Smooth muscle cell (in vitro differentiated cells): Measurements from ENCODE around the gene AJM1. TPM values are rescaled to one million over a fixed set of nuclear protein-coding genes. Genes with fewer than 3 reads are reported as not detected.

Experiments used
- DNase-seq: peaks from one replicate; lab custom pipeline; 2025; ENCODE audit not compliant: unreplicated experiment; lab: John Stamatoyannopoulos, UW
- H2AFZ ChIP-seq: fragments of 200-600 bp; sonication (generic); 2 replicates; pipeline ENCODE4 v1.6.0; 2016; ENCODE audit warnings: antibody characterized with exemption, low read depth, mild to moderate bottlenecking
- H3F3A ChIP-seq: fragments of 200-600 bp; sonication (generic); 2 replicates; pipeline ENCODE4 v1.6.0; 2017; ENCODE audit warnings: antibody characterized with exemption, low read depth
- H3K27ac ChIP-seq: fragments of 200-600 bp; sonication (generic); 2 replicates; pipeline ENCODE4 v1.5.1; 2016; ENCODE audit warnings: low read depth, mild to moderate bottlenecking
- H3K27me3 ChIP-seq: fragments of 200-600 bp; sonication (generic); 2 replicates; pipeline ENCODE4 v1.6.1; 2016; ENCODE audit warnings: low read depth, mild to moderate bottlenecking
- H3K36me3 ChIP-seq: fragments of 200-600 bp; sonication (generic); 2 replicates; pipeline ENCODE4 v1.5.1; 2016; ENCODE audit warnings: low read depth
- H3K4me1 ChIP-seq: fragments of 200-600 bp; sonication (generic); 2 replicates; pipeline ENCODE4 v1.5.1; 2016; ENCODE audit warnings: low read depth
- H3K4me2 ChIP-seq: fragments of 200-600 bp; sonication (generic); 2 replicates; pipeline ENCODE4 v1.6.0; 2016; ENCODE audit warnings: mild to moderate bottlenecking
- H3K4me3 ChIP-seq: fragments of 200-600 bp; sonication (generic); 2 replicates; pipeline ENCODE4 v1.5.1; 2016; ENCODE audit warnings: mild to moderate bottlenecking
- H3K79me2 ChIP-seq: fragments of 200-600 bp; sonication (generic); 2 replicates; pipeline ENCODE4 v1.6.0; 2016; ENCODE audit warnings: low read depth, mild to moderate bottlenecking
- H3K9ac ChIP-seq: fragments of 200-600 bp; sonication (generic); 2 replicates; pipeline ENCODE4 v1.6.0; 2016; ENCODE audit warnings: low read depth
- H3K9me3 ChIP-seq: fragments of 200-600 bp; sonication (generic); replicated peaks from 2 replicates; pipeline ENCODE4 v1.5.1; 2016; ENCODE audit warnings: low read depth
- H4K20me1 ChIP-seq: fragments of 200-600 bp; sonication (generic); 2 replicates; pipeline ENCODE4 v1.6.0; 2016; ENCODE audit warnings: low read depth
- WGBS: methylation state at CpG from one replicate; pipeline ENCODE4 v1.1.7; 2016; ENCODE audit warnings: low lambda C conversion rate; 5-methylcytosine and 5-hydroxymethylcytosine counted together
- polyA plus RNA-seq: library from polyadenylated mRNA; unstranded; fragments of >200 nt; fragmentation: Nextera tagmentation; extraction: Ambion mirVana; gene quantifications from 2 replicates; pipeline ENCODE4 v1.2.1, GENCODE V29; 2016
- total RNA-seq: library from RNA; depleted of rRNA; stranded (reverse); fragments of >200 nt; gene quantifications from 2 replicates; pipeline ENCODE4 v1.2.3, GENCODE V29; 2014
- TF ChIP-seq, protein P1 (sequence below): fragments of 200-600 bp; sonication (generic); IDR thresholded peaks from 2 replicates; pipeline ENCODE4 v1.5.1; 2017; ENCODE audit warnings: borderline replicate concordance, mild to moderate bottlenecking, antibody characterized with exemption; ENCODE audit not compliant: insufficient read depth, poor library complexity, severe bottlenecking

The AJM1 gene
- total and polyA plus RNA-seq, 2 experiments from 2014 or later = 1.8 to 2.9 TPM

DNA sequence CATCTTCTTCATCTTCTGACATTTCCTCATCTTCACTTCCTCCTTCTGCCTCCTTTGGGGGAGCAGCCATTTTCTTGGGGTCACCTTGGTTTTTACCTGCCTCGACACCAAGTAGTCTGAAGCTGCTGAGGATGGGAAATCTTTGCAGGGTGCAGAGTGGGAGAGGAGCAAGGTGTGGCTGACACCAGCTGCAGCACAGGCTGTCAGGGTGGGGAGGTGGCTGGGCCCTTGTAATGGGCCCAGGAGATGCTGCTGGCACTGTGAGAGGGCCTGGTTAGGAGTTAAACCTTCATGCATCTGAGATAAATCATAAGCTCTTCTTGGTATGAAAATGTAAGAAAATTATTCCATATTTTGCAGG lies 26.9 kb upstream of the AJM1 start:
- H4K20me1 ChIP-seq = peaks cover 90% of the 10 kb centered on the region
- peaks cover 89% of the 10 kb centered on the region for H3K79me2 ChIP-seq
- WGBS = 0% methylated on average over 1 of the region's 1 CpG

DNA sequence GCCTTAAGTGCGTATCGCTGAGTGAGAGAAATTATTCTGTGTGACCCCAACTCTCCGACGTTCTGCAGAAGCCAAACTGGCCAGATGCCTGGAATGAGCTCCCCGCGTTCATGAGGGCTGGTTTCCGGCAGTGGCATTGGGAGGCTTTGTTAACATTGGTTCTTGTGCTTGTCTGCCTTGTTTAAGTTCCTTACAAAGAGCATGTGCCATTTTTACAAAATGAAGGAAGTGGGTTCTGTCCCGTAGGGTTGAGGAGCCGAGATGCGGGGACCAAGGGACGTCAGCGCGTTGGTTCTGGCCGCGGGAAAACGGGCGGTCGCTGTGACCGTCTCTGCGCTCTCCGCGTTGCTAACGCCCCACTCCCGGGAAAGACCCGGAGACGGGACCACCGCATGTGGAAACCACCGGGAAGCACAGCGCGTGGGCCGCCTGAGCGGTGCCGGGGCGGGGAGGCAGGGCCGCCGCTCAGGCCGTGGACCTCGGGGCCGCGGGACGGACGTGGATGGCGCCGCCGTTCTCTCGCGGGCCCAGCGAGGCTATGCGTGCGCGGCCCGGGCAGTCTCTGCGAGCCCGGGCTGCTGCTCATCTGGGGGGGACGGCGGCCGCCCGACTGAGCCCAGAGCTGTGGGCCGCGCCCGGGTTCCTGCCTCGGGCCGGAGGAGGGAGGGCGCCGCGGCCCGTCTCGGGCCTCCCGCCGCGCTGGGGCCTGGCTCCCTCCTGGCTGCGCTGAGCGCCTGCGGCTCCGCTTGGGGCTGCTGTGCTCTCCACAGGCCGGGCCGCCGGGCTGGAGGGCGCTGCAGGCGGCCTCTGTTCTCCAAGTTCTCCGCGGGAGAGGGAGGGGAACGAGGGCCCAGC lies 21.1 kb upstream of the AJM1 start:
- H3K36me3 ChIP-seq = no peaks in the 10 kb centered on the region
- no peak overlapping the region for H3K27ac ChIP-seq
- no peak overlapping the region for H3K9ac ChIP-seq
- peak overlapping the region; percentile 86 for H3K4me2 ChIP-seq
- WGBS = 20% methylated on average over 52 of the region's 83 CpGs
- no peaks in the 10 kb centered on the region for H3K27me3 ChIP-seq
- peaks cover 86% of the 10 kb centered on the region for H4K20me1 ChIP-seq
- H3K79me2 ChIP-seq = peaks cover 55% of the 10 kb centered on the region
- no peak for DNase-seq
- no peaks in the 10 kb centered on the region for H3F3A ChIP-seq
- no peak overlapping the region for H2AFZ ChIP-seq
- H3K9me3 ChIP-seq = no peaks in the 10 kb centered on the region
- peaks cover 4% of the 10 kb centered on the region for H3K4me1 ChIP-seq
- TF ChIP-seq, protein P1, sequence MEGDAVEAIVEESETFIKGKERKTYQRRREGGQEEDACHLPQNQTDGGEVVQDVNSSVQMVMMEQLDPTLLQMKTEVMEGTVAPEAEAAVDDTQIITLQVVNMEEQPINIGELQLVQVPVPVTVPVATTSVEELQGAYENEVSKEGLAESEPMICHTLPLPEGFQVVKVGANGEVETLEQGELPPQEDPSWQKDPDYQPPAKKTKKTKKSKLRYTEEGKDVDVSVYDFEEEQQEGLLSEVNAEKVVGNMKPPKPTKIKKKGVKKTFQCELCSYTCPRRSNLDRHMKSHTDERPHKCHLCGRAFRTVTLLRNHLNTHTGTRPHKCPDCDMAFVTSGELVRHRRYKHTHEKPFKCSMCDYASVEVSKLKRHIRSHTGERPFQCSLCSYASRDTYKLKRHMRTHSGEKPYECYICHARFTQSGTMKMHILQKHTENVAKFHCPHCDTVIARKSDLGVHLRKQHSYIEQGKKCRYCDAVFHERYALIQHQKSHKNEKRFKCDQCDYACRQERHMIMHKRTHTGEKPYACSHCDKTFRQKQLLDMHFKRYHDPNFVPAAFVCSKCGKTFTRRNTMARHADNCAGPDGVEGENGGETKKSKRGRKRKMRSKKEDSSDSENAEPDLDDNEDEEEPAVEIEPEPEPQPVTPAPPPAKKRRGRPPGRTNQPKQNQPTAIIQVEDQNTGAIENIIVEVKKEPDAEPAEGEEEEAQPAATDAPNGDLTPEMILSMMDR = no peak
- H3K4me3 ChIP-seq = peak overlapping the region; percentile 43

More for the DNA sequence above, 26.9 kb upstream of the AJM1 start:
- no peak overlapping the region for H3K27ac ChIP-seq
- H3F3A ChIP-seq = no peaks in the 10 kb centered on the region
- peaks cover 2% of the 10 kb centered on the region for H3K4me1 ChIP-seq
- no peaks in the 10 kb centered on the region for H3K36me3 ChIP-seq
- H3K27me3 ChIP-seq = no peaks in the 10 kb centered on the region
- no peak overlapping the region for H3K4me2 ChIP-seq
- TF ChIP-seq, protein P1 = no peak
- no peak overlapping the region for H2AFZ ChIP-seq
- H3K9me3 ChIP-seq = no peaks in the 10 kb centered on the region
- no peak overlapping the region for H3K9ac ChIP-seq
- DNase-seq = no peak
- H3K4me3 ChIP-seq = no peak overlapping the region

DNA sequence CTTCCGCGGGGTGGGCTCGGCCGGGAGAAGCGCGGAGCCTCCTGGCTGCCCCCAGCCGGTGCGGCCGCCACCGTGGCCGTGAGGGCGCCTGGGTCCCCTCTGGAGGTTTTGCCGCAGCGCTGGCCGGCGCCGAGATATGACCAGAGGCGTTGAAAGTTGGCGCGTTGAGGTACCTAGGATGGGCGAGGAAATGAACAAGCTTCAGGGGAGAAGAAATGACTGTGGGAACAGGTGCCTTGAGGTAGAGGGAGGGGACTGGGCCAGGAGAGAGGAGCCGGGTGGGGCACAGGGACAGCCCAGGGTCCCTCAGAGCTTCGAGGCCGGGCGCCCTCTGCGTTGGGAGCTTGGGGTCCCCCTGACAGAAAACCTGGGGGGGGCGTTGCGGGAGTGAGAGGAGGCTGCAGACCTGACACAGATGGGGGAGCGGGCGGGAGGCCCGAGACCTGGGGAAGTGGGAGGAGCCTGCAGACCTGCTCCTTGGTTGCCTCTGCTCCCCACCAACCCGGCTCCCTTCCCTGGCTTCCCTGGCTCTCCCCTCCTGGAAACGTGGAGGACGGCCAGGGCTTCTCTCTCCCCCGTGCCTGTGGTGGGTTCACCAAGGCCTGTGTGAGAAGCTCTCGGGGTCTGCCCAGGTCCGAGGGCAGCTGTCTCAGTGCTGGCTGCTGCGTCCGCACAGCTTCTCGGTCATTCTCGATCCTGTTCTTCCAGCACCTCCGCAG lies 20.3 kb upstream of the AJM1 start:
- TF ChIP-seq, protein P1 = no peak
- Histone ChIP-seq H3K4me1 (peaks cover 4% of the 10 kb centered on the region), H3K9ac (no peak overlapping the region), H3K9me3 (no peaks in the 10 kb centered on the region), H3K79me2 (peaks cover 47% of the 10 kb centered on the region), H3K27ac (no peak overlapping the region), H3F3A (no peaks in the 10 kb centered on the region), H3K4me2 (peak overlapping the region; percentile 86), H4K20me1 (peaks cover 82% of the 10 kb centered on the region), H2AFZ (no peak overlapping the region), H3K36me3 (no peaks in the 10 kb centered on the region), H3K27me3 (no peaks in the 10 kb centered on the region), H3K4me3 (peak overlapping the region; percentile 43)
- DNase-seq = no peak
- 80% methylated on average over 39 of the region's 42 CpGs for WGBS
